UCSD-AML1 (cell line): ENCODE results near the gene BBLN.

Experiments
- DNase-seq: peaks from one replicate; lab custom pipeline; 2025; ENCODE audit not compliant: unreplicated experiment; lab: John Stamatoyannopoulos, UW

BBLN gene

DNA sequence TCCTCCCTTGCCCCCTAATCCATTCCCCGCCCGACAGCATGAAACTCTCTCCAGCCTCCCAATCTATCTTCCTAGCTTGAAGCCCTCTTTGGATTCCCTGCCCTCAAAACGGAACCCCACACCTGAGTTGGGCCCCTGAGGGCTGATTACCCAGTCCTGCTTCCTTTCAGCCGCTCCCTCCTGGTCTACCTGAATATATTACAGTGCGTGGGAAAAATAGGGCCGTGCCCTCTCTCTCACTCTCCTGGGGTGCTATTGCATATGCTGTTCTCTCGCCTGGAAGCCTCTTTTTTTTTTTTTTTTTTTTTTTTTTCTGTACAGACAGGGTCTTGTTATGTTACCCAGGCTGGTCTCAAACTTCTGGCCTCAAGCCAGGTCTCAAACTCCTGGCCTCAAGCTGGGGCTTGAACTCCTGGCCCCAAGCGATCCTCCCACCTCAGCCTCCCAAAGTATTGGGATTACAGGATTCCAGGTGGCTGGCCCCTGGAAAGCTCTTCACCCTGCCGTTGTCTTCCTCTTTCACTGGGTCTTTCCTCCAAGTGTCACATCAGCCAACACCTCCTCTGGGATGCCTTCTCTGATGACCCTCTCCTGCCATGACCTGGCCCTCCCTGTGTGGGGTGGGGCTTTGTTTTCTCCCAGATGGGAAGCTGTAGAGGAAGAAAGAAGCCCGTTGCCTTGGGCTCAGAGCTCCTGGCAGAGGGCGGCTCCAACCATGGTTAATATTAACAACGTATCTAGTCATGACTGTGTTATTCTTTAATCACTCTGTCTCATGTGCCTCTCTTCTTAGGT is 51.3 kb downstream of the BBLN start:
- DNase-seq = no peak

DNA sequence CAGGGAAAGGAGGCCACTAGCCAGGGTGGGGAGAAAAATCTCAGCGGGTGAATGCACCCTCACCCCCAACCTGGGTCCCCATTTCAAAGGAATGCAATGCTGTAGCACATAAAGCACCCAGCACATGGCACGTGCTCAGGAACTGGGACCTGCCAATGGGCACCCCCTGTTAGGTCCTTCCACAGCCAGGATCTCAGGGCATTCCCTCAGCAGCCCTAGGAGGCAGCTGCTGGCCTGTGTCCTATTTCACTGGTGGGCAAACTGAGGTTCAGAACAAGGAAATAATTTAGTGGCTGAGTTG is 51.9 kb downstream of the BBLN start:
- no peak for DNase-seq
